Kidney capillary endothelial cell (primary cell): ENCODE results near the gene HAPSTR1.

Experiments
- DNase-seq: peaks from one replicate; pipeline ENCODE4 v3.0.0-alpha.2; 2018; ENCODE audit warnings: low spot score

The HAPSTR1 gene

DNA sequence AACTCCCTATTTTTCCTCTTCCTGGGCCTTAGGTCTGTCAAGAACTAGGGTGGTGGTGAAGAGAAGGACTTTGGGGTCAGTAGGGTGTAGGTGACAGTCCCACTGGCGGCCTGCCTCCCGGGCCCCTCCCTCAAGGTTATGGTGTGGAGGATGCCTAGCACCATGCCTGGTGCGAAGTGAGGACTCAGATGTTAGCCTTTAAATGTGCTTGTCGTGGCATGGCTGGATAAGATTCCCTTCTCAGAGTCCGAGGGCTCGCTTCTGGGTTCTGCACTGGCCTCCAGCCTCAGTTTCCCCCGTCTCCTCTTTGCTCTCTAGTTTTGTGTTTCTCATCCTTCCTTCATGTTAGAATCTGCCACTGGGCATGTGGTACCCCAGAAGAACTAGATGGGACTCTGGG lies 32.0 kb downstream of the HAPSTR1 start:
- DNase-seq, result no peak

DNA sequence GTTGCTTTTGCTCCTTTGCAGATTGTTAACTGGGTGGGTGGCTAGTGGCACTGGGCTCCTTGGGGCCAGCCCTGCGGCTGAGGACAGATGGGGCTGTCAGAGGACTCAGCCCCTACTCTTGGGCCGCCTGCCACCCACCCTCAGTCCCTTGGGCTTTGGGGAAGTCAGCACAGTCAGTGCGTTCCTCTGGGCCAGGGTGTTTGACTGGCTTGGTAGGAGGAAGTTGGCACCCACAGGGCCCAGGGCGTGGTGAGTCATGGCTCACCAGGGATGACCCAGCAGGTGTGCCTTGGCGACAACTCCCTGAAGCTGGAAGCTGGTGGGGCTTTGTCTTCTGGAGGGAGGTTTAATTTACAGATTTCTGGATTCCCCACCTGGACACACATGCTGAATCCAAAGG lies 32.4 kb downstream of the HAPSTR1 start:
- DNase-seq, result no peak

DNA sequence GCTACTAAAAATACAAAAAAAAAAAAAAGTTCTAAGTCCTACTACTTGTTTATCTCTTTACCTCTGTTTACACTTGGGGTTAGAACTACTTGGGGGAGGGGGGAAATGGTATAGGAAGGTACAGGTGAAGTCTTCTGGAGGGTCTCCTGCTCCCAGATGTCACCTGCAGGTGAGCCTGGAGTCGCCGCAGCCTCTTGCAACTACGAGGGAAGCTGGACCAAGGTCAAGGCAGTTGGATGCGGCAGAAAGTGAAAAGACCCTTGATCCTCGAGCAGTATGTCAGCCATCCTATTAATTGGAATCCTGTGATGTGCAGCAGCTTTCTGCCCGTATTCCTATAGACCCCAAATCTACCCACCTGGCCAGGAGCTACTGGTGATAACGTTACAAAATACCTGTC lies 33.0 kb downstream of the HAPSTR1 start:
- DNase-seq, result no peak

DNA sequence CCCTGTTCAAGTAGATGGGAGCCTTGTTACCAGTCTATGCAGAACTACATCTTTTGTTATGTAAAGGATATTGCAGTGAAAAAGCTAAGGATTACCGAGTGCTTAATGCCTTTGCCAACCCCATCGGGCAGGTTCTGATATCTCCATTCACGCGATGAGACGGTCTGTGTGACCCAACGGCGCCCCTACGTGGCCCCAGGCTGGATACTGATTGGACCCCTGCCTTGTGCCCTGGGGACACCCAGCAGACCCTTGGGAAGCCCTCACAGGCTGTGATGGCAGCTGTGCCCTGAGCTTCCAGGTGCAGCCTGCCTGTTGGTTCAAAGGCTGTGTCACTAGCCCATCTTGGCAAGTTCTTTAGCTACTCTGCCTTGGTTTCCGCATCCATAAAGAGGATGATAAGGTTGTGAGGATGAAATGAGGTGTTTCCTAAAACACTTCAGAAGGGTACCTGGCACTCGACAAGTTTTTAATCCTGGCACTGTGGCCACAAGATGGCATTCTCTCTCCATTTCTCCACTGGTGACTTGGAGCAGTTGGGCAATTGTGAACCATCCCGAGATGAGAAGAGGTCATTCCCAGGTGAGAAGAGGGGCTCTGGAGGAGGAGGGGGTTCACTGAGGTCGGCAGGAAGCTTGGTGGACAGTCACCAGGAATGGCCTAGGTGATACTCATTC lies 33.6 kb downstream of the HAPSTR1 start:
- DNase-seq, result no peak

DNA sequence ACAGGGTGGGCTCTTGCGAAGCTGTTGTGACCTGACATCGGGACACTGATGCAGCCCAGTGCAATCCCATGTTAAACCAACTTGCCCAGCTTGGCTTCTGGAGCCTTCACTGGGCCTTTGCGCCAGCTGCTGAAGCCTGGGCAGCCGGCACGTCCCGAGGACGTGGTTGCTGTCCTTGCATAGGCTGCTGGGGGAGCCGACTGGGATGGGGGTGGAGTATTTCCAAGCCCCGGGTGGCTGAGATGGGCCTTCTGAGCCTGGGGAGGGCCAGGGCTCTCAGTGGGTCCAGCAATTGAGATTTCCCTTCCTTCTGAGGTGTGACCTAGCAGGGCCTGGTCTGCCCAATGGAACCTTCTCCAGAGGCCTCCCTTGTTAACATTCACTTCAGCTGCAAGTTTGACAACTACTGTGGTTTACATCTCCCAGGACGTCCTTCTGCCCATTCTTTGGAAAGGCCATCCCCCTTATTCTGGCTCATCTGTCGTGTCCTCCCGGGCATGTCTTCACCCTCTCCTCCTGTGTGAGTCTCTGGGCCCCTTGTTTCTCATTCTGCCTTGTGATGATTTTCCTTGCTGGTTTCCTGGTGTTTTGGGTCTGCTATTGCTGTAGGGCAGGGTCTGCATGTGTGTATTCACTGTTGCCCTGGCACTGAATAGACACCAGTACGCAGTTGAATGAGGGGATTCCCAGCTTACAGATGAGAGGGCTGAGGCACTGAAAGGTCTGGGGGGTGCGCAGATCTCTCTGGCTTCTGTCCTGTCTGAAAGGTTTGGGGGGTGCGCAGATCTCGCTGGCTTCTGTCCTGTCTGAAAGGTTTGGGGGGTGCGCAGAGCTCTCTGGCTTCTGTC lies 34.4 kb downstream of the HAPSTR1 start:
- DNase-seq, result no peak

DNA sequence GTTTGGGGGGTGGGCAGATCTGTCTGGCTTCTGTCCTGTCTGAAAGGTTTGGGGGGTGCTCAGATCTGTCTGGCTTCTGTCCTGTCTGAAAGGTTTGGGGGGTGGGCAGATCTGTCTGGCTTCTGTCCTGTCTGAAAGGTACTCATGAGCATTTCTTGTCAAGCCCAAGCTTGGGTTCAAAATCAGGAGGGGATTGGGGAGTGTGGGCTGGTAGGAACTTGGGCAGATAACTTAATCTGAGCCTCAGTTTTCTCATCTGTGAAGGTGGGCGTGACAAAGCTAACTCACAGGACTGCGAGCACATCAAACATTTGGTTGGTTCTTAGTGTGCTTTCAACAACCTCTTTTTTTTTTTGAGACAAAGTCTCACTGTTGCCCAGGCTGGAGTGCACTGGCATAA lies 35.2 kb downstream of the HAPSTR1 start:
- DNase-seq, result no peak

DNA sequence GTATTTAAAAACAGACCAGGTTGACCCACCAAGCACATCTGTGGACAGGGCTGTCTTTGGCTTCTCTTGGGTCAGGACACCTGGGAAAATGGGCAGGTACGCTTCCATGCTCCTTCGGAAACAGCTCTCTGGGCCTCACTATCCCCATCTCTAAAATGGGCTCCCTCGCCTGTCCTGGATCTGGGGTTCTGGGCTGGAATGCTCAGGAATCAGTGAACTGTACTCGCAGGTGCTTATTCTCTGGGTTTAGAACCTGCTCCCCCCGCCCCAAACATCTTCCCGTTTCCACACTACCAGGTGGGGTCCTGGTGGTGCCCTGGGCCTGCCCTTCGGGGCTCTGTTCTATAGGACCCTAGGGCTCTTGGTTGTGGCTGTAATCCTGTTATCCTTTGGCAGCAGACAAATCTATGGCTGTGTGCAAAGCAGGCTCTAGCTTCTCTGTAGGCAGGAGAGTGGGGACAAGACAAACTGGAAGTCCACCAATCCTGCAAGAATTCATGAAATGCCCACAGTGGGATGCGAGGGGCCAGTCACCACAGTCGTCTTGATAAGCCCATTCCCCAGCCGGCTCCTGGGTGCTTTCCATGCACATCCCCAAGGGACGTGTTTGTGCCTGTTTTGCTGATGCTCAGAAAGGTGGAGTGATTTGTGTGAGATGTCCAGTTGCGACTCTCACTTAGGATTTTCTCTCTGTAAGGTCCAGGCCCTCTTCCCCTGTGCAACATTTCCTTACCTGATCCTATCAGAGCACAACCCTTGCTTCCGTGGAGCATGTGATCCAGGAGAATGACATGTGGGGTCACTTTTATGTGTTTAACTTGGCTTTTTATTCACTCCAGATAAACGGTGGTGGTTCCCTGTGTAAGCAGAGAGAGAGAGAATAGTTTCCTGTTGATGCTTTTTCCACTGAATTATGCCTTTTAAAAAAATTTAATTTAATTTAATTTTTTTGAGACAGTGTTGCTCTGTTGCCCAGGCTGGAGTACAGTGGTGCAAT lies 37.2 kb downstream of the HAPSTR1 start:
- no peak for DNase-seq

DNA sequence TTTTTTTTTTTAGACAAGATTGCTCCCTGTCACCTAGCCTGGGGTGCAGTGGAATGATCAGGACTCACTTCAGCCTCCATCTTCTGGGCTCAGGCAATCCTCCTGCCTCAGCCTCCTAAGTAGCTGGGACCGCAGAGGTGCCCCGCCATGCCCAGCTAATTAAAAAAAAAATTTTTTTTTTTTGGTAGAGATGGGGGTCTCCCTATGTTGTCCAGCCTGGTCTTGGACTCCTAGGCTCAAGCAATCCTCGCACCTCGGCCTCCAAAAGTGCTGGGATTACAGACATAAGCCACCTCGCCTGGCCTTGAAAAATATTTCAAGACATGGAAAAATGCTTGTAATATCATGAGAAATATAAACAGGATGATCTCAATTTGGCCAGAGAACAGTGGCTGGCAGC lies 42.9 kb downstream of the HAPSTR1 start:
- no peak for DNase-seq

DNA sequence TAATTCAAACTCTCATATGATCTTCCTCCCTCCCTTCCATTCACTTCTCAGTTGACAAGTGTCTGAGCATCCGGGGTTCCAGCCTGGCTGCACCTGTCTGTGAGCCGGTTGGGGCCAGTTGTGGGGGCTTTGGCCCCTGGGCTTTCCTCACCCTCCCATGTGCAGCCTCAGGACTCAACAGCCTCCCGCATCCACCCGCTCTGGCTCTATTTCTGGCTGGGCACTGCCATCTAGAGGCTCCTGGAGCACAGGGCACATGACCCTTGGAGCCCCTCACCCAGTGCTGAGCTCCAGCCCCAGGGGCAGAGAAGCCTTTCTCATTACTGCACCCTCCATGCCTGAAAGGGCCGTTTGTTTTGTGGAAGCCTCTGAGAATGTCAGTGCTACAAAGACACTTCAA lies 43.3 kb downstream of the HAPSTR1 start:
- DNase-seq, result peak; percentile 50

DNA sequence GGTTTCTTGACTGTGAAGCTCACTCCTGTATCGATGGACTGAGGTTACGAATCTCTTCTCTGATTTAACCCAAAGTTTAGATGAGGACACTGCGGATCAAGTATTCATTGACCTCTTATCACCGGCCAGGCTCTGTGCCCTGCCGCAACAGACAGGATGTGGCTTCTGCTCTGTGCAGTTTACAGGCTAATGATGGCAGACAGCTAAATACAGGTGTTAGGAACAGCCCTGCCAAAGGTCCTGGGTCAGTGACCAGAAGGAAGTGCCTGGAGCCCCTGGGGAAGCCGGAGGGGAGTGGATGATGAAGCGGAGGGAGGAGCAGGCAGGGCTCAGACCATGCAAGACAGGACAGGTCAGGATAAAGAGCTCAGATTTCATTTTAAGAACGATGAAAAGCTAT lies 44.4 kb downstream of the HAPSTR1 start:
- no peak for DNase-seq

DNA sequence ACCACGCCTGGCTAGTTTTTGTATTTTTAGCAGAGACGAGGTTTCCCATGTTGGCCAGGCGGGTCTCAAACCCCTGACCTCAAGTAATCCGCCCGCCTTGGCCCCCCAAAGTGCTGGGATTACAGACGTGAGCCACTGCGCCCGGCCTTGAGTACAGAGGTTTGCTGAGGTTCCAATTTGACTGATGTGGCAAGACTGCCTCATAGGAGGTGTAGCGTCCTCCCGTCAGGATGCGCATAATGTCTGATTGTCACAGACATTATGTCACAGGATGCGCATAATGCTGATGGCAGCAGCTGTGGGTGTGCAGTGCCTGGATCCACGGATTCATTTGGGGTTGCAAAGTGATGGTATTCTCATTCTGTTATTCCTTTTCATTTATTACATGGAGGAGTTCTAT lies 45.2 kb downstream of the HAPSTR1 start:
- DNase-seq, result no peak

DNA sequence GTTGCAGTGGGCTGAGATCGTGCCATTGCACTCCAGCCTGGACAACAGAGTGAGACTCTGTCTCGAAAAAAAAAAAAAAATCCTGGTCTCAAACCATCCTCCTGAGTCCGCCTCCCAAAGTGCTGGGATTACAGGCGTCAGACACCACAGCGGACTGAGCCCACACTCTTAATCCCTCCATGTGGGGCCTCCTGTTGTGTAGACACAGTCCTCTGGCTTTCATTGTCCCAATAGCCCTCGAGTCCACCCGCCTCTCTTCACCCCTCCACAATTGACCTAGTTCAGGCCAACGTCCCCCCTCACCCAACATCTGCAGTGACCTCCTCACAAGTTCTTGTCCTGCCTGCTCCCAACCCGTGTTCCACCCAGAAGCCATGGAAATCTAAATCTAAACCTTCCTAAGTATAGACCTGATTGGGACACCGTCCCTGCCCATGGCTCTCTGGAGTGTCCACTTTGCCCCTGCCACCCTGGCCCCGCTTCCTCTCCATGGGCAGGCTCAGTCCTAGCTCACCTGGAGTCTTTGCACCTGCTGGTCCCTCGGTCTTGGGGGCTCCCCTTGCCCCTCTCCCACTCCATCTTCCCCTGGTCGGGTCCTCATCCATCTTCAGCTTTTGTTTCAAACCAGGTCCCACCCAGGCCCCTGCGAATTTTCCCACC lies 46.7 kb downstream of the HAPSTR1 start:
- DNase-seq, result no peak

DNA sequence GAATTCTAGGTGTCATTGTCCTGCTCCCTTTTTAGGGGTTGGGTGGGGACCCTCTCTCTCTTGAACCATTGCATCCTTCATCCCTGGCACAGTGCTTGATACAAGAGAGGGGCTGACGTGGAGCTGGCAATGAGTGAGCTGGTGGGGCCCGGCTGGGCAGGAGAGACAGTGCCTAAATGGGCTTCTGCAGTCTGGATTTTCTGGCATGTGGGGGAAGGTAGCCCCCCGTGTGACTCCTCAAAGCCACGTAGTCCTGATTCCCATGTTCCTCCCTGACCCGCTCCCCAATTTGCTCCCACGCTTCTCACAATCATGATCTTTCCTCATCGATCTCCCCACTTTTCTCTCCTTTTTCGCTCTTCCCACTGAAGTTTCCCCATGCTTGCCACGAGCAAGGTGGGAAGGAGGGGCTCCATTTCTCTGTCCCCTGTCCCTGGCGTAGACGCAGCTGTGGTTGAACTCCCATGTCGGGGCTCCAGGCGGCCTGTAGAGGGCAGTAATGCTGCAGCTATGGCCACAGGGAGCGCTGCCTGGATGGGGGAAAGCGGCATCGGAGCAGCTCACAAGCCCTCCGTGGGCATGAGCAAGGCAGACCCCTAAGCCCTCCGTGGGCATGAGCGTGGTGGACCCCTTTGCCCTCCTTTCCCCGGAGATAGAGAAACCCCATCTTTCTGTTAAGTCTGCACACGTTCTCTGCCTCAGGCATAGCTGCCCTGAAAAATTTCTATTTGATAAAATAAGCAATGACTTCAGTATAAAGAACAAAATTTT lies 47.5 kb downstream of the HAPSTR1 start:
- peak; percentile 54 for DNase-seq

DNA sequence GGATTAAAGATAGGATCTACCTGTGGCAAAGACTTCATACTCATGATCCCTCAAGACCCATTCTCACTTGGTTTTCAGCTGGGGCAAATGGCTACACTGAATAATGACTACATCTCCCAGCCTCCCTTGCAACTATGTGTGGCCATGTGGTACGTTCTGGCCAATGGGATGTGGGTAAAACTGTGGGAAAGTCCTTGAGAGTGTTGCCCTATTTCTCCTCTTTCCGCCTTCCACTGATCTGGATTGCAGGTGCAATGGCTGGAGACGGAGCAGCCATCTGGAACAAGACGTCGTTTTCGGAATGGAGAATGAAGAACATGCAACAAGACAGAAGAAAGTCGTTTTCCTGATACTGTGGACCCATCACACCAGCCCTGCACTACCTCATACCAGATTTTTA lies 48.5 kb downstream of the HAPSTR1 start:
- DNase-seq, result no peak
